Transverse colon (tissue), 4 donors: ENCODE results near the gene ASPG.

Experiments
- POLR2A ChIP-seq: fragments of 450-650 bp; IDR thresholded peaks from one replicate; pipeline ENCODE4 v1.6.1; 2016; ENCODE audit warnings: antibody characterized with exemption, mild to moderate bottlenecking, moderate library complexity
- POLR2AphosphoS5 ChIP-seq, 3 donors: sonication (generic); formaldehyde crosslinking; IDR thresholded peaks; one replicate each; pipeline ENCODE4 v1.6.1; 2016; ENCODE audit warnings: antibody characterized with exemption in 3 of 3
- TF ChIP-seq, protein P1 (sequence below), 5 experiments: fragments of 200-600 bp in 3 of 5; fragments of 450-650 bp in 2 of 5; sonication (generic) in 3 of 5; IDR thresholded peaks; 1 replicate in 2 of 5; 2 replicates in 3 of 5; pipeline ENCODE4 v1.5.1; 2016 to 2017; ENCODE audit warnings: antibody characterized with exemption in 5 of 5, inconsistent platforms in 3 of 5, mild to moderate bottlenecking in 2 of 5, moderate library complexity in 1 of 5

DNA sequence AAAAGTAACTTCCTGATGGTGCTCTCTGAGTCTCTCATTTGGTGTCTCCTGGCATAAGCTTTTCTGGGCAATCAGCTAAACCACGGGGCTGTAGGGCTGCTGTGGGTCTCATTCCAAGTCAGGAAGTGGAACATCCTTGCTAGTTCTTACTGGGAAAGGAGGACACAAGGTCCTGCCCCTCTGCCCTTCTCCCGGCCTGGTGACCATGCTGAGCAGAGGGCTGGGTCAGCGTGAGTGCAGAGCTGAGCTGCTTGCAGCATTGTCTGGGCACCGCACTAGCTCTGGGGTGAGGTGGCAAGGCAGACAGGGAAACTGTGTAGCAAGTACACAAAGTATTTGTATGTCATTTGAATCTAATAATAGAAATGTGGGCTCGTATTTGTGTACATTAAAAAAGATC, 45.0 kb upstream of the ASPG start:
- TF ChIP-seq POLR2A: no peak
- TF ChIP-seq, protein P1, sequence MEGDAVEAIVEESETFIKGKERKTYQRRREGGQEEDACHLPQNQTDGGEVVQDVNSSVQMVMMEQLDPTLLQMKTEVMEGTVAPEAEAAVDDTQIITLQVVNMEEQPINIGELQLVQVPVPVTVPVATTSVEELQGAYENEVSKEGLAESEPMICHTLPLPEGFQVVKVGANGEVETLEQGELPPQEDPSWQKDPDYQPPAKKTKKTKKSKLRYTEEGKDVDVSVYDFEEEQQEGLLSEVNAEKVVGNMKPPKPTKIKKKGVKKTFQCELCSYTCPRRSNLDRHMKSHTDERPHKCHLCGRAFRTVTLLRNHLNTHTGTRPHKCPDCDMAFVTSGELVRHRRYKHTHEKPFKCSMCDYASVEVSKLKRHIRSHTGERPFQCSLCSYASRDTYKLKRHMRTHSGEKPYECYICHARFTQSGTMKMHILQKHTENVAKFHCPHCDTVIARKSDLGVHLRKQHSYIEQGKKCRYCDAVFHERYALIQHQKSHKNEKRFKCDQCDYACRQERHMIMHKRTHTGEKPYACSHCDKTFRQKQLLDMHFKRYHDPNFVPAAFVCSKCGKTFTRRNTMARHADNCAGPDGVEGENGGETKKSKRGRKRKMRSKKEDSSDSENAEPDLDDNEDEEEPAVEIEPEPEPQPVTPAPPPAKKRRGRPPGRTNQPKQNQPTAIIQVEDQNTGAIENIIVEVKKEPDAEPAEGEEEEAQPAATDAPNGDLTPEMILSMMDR (IDR thresholded peaks at IDR 0.05): no peak
- no peak for TF ChIP-seq POLR2AphosphoS5 (IDR thresholded peaks at IDR 0.05)
